Sigmoid colon (tissue), 7 donors: Measurements from ENCODE around the gene ESPNL. TPM values are rescaled to one million over a fixed set of nuclear protein-coding genes. Genes with fewer than 3 reads are reported as not detected.

Source experiments
- DNase-seq: peaks from one replicate; pipeline ENCODE4 v3.0.0-alpha.2; 2019
- H3K27ac ChIP-seq, 4 donors: fragments of 200-600 bp; sonication (generic); one replicate each; pipeline ENCODE4 v1.5.1; 2016 to 2019; ENCODE audit warnings: mild to moderate bottlenecking in 1 of 4
- H3K27me3 ChIP-seq, 3 donors: fragments of 200-600 bp; sonication (generic); one replicate each; pipeline ENCODE4 v1.5.1; 2019; ENCODE audit warnings: mild to moderate bottlenecking in 1 of 3
- H3K36me3 ChIP-seq, 4 donors: fragments of 200-600 bp; sonication (generic); one replicate each; pipeline ENCODE4 v1.5.1; 2016 to 2019
- H3K4me1 ChIP-seq, 4 donors: fragments of 200-600 bp; sonication (generic); one replicate each; pipeline ENCODE4 v1.5.1; 2017 to 2019
- H3K4me3 ChIP-seq, 4 donors: fragments of 200-600 bp; sonication (generic); one replicate each; pipeline ENCODE4 v1.5.1; 2017 to 2019; ENCODE audit warnings: mild to moderate bottlenecking in 2 of 4, moderate library complexity in 1 of 4
- H3K9me3 ChIP-seq, 4 donors: fragments of 200-600 bp in 3 of 4; sonication (generic) in 3 of 4; one replicate each; pipeline versions ENCODE4 v1.5.1 to v1.6.1; 2013 to 2019
- CTCF ChIP-seq, 4 experiments: fragments of 450-650 bp in 3 of 4; fragments of 200-600 bp in 1 of 4; IDR thresholded peaks; one replicate each; pipeline ENCODE4 v1.5.1; 2016 to 2019; ENCODE audit warnings: antibody characterized with exemption in 4 of 4, mild to moderate bottlenecking in 3 of 4, moderate library complexity in 2 of 4
- EP300 ChIP-seq, 4 donors: sonication (generic); formaldehyde crosslinking; IDR thresholded peaks; one replicate each; pipeline ENCODE4 v1.6.1; 2017; ENCODE audit warnings: antibody characterized with exemption in 4 of 4
- POLR2A ChIP-seq, 2 donors: fragments of 450-650 bp; IDR thresholded peaks; one replicate each; pipeline ENCODE4 v1.6.1; 2016; ENCODE audit warnings: antibody characterized with exemption in 2 of 2, mild to moderate bottlenecking in 2 of 2, moderate library complexity in 2 of 2
- POLR2AphosphoS5 ChIP-seq, 4 donors: sonication (generic); formaldehyde crosslinking; IDR thresholded peaks; one replicate each; pipeline ENCODE4 v1.6.1; 2017; ENCODE audit warnings: antibody characterized with exemption in 4 of 4
- WGBS, 2 donors: extraction: QIAGEN DNeasy Blood & Tissue Kit; methylation state at CpG; one replicate each; pipeline ENCODE4 v1.1.7; 2013; 5-methylcytosine and 5-hydroxymethylcytosine counted together
- intact Hi-C: fragments of 100-400 bp; cut with DNase I; formaldehyde crosslinking; loops from one replicate; pipeline ENCODE4 v1.15.1; 2023
- polyA plus RNA-seq, 3 donors: library from polyadenylated mRNA; stranded (reverse); fragments of 200-250 nt; gene quantifications; one replicate each; pipeline ENCODE4 v1.2.3, GENCODE V29; 2013
- total RNA-seq, 4 donors: library from RNA; depleted of rRNA; stranded (reverse); fragments of >200 nt; gene quantifications; one replicate each; pipeline ENCODE4 v1.1.0, GENCODE V29; 2016
- donor health status: healthy with polysubstance abuse.
- donor health status: Bipolar disorder and iron deficiency.
- donor health status: healthy.

ESPNL gene
- total and polyA plus RNA-seq, 7 donors = 0.36 to 2.0 (median 0.58) TPM; not detected in 3

DNA sequence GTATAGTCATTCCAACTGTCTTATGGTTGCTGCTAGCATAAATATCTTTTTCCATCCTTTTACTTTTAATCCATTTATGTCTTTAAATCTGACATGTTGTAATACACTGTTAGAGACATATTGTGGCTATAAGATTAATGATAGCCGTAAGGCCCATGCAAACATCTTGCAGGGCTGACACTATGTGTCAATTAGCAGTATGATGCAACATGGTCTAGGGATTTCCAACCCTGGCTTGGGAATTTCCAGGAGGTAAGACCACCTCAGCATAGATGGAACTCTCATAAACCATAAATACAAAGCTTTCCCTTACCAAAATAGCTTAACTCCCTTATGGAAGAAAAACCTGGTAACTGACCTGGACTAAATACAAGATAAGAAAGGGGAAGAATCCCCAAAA is 22.8 kb upstream of the ESPNL start:
- WGBS, 2 donors = 98 to 99% methylated on average over 1 of the region's 1 CpG
- intact Hi-C loops = no loop called here

DNA sequence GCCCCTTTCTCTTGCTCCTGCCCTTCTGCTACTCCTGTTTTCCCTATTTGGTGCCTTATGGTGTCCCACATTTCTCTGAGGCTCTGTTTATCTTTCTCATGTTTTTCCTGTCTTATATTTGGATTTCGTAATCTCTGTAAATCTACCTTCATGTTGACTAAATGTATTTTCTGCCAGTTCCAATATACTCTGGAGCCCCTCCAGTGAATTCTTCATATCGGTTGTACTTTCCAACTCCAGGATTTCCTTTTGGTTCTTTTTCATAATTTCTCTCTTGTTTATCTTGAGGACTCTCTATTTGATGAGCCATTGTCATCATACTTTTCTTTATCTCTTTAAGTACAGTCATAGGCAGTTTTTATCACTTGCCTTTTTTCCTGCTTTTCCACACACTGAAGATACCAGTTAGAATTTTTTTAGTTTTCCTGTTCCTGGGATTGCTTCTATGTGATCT is 20.2 kb upstream of the ESPNL start:
- Histone ChIP-seq H3K4me3 (no peak overlapping the region), H3K27me3 (no peaks in the 10 kb centered on the region), H3K27ac (no peak overlapping the region), H3K36me3 (peaks cover 0 to 33% (median 6%) of the 10 kb centered on the region in 4 donors), H3K9me3 (no peaks in the 10 kb centered on the region), H3K4me1 (peaks cover 0 to 4% (median 0%) of the 10 kb centered on the region in 4 donors)
- no peak for DNase-seq
- intact Hi-C loops = no loop called here
- WGBS, 2 donors = 65 to 94% methylated on average over 2 of the region's 2 CpGs
- TF ChIP-seq EP300 (IDR thresholded peaks at IDR 0.05) = no peak
- TF ChIP-seq CTCF (IDR thresholded peaks at IDR 0.05) = no peak
- TF ChIP-seq POLR2AphosphoS5 (IDR thresholded peaks at IDR 0.05) = no peak
- TF ChIP-seq POLR2A (IDR thresholded peaks at IDR 0.05) = no peak

More for the DNA sequence above, 22.8 kb upstream of the ESPNL start:
- Histone ChIP-seq H3K27me3 (no peaks in the 10 kb centered on the region), H3K9me3 (no peaks in the 10 kb centered on the region), H3K4me1 (peaks cover 0 to 2% (median 0%) of the 10 kb centered on the region in 4 donors), H3K27ac (no peak overlapping the region), H3K4me3 (no peak overlapping the region), H3K36me3 (peaks cover 0 to 17% (median 4%) of the 10 kb centered on the region in 4 donors)
- TF ChIP-seq CTCF (IDR thresholded peaks at IDR 0.05) (no peak), POLR2A (IDR thresholded peaks at IDR 0.05) (no peak), EP300 (IDR thresholded peaks at IDR 0.05) (no peak)
- no peak for DNase-seq

GRCh38 chr2:238080518-238080917 is 19.6 kb upstream of the ESPNL start:
- Histone ChIP-seq H3K27me3 (no peaks in the 10 kb centered on the region), H3K27ac (no peak overlapping the region), H3K4me3 (no peak overlapping the region), H3K9me3 (no peaks in the 10 kb centered on the region), H3K4me1 (peaks cover 0 to 4% (median 0%) of the 10 kb centered on the region in 4 donors), H3K36me3 (peaks cover 0 to 38% (median 6%) of the 10 kb centered on the region in 4 donors)
- no peak for DNase-seq
- intact Hi-C loops = no loop called here
- TF ChIP-seq POLR2A (IDR thresholded peaks at IDR 0.05) (no peak), POLR2AphosphoS5 (IDR thresholded peaks at IDR 0.05) (no peak), CTCF (IDR thresholded peaks at IDR 0.05) (no peak), EP300 (IDR thresholded peaks at IDR 0.05) (no peak)
- 98% methylated on average over 15 of the region's 15 CpGs for WGBS, 2 donors

DNA sequence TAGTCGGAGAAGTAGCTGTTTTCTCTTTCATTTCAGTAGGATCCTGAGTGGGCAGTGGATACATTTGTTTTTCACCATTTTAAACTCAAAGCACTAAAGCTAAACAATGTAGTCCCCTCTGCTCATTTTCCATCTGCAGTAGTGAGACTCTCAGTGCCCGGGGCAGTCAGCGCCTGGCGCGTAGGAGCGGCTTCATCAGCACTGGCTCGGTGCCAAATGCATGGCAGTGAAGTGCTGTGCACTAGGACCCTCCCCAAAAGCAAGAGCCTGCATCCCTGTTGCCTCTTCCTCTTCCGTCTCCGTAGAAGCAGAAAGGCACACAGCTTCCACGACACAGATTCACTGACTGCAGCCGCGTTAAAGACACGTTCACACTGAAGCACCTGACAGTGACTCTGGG is 19.0 kb upstream of the ESPNL start:
- TF ChIP-seq CTCF (IDR thresholded peaks at IDR 0.05) (no peak), EP300 (IDR thresholded peaks at IDR 0.05) (no peak), POLR2A (IDR thresholded peaks at IDR 0.05) (no peak), POLR2AphosphoS5 (IDR thresholded peaks at IDR 0.05) (no peak)
- no peak for DNase-seq
- no peaks in the 10 kb centered on the region for H3K27me3 ChIP-seq
- 95 to 96% methylated on average over 13 of the region's 13 CpGs for WGBS, 2 donors
- no peak overlapping the region for H3K27ac ChIP-seq
- H3K9me3 ChIP-seq = no peaks in the 10 kb centered on the region
- H3K36me3 ChIP-seq = peaks cover 0 to 42% (median 6%) of the 10 kb centered on the region in 4 donors
- intact Hi-C loops = no loop called here
- peaks cover 0 to 4% (median 0%) of the 10 kb centered on the region in 4 donors for H3K4me1 ChIP-seq
- no peak overlapping the region for H3K4me3 ChIP-seq

DNA sequence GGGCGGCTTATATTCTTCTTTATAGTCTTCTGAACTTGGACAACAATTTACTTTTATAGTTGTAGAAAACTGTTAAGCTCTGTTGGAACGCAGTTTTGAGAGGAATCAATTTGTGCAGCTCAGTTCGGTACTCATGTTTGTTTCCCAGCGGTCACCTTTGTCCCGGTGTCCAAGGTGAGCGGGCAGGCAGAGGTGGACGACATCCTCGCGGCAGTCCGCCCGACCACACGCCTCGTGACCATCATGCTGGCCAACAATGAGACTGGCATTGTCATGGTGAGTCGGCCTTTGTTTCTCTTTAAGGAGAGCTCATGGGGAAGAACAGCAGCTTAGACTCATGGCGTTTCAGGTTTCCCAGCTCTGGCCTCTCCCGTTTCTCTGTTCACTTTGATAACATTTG is 18.6 kb upstream of the ESPNL start:
- TF ChIP-seq POLR2A (IDR thresholded peaks at IDR 0.05) (no peak), POLR2AphosphoS5 (IDR thresholded peaks at IDR 0.05) (no peak), EP300 (IDR thresholded peaks at IDR 0.05) (no peak)
- peaks cover 0 to 4% (median 0%) of the 10 kb centered on the region in 4 donors for H3K4me1 ChIP-seq
- H3K36me3 ChIP-seq = peaks cover 0 to 42% (median 6%) of the 10 kb centered on the region in 4 donors
- H3K4me3 ChIP-seq = no peak overlapping the region
- no peaks in the 10 kb centered on the region for H3K27me3 ChIP-seq
- 97 to 98% methylated on average over 16 of the region's 16 CpGs for WGBS, 2 donors
- no peak overlapping the region for H3K27ac ChIP-seq
- intact Hi-C loops = no loop called here
- DNase-seq = no peak
- no peaks in the 10 kb centered on the region for H3K9me3 ChIP-seq
